ENCODE results near the gene PTPN22. TPM values are rescaled to one million over a fixed set of nuclear protein-coding genes. Genes with fewer than 3 reads are reported as not detected.

Gene PTPN22
- total RNA-seq, 5 donors from 2014 or later (not counting 1 experiment from before 2014, with no cell fraction given) = 25.6 to 45.9 (median 26.6) TPM

DNA sequence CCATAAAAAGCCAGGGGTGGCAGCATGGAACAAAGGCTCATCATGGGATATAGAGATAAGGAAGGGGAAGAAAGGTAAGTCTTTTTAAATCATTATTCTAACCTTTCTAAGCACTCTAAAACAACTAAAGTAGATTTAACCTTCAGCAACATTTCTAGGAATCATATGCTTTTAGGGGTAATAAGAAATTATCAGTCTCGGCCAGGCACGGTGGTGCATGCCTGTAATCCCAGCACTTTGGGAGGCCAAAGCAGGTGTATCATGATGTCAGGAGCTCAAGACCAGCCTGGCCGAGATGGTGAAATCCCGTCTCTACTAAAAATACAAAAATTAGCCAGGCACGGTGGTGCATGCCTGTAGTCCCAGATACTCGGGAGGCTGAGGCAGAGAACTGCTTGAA lies 92.0 kb downstream of the PTPN22 start:
- Mint-ChIP-seq H3K27ac (no peak overlapping the region), H3K9me3 (peaks cover 0 to 4% (median 0%) of the 10 kb centered on the region in 3 donors), H3K27me3 (no peaks in the 10 kb centered on the region), H3K4me1 (peaks cover 0 to 11% (median 5%) of the 10 kb centered on the region in 3 donors), H3K4me3 (no peak overlapping the region), H3K36me3 (peaks cover 16% of the 10 kb centered on the region)
- H3K4me3 ChIP-seq (ENCODE audit: control insufficient read depth in 1 of 2, extremely low read depth in 1 of 2, low read length in 1 of 2) = no peak overlapping the region
- no peaks in the 10 kb centered on the region for H3K27me3 ChIP-seq (replicated peaks in 1 of 2; ENCODE audit: control insufficient read depth in 2 of 2, extremely low read depth in 1 of 2, insufficient read depth in 2 of 2, low read length in 1 of 2)
- no peak for DNase-seq
- no peak for ATAC-seq (replicated peaks in 1 of 4)
- ChIA-PET CTCF (interaction anchor here in 1 of 2 donors (0.7 kb wide), 1 partner anchor 247 kb away, joined by 5 read pairs; no protein-coding TSS in a partner anchor), POLR2A (no interaction called here)
- 92% methylated on average over 4 of the region's 6 CpGs for WGBS (ENCODE audit: insufficient coverage)
- peak overlapping the region; percentile 79 for H3K27ac ChIP-seq (ENCODE audit: low read length)
- H3K4me1 ChIP-seq (ENCODE audit: control insufficient read depth in 1 of 2, extremely low read depth in 1 of 2, insufficient read depth in 2 of 2, low read length in 2 of 2) = peaks cover 31 to 45% of the 10 kb centered on the region in 2 experiments
- H3K36me3 ChIP-seq (ENCODE audit: control insufficient read depth in 2 of 2, extremely low read depth in 1 of 2, insufficient read depth in 1 of 2, low read length in 1 of 2) = peaks cover 0 to 18% of the 10 kb centered on the region in 2 donors
- H3K9me3 ChIP-seq = no peaks in the 10 kb centered on the region

DNA sequence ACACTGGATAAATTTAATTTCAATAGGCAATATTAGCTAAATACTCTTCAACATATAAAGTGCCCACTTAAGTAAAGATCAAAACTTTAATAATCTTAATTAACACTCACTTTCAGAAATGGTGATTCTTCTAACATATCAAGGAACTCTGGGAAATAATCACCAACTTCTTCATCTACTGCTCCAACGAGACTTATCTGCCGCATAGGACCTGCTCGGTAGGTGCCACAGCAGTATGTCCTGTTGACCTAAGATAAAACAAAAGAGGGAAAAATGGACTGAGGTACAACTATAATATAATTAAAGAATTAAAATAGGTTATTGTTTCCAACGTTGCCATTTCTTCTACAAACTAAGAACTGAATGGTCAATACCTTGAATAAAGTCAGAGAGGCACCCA lies 94.0 kb downstream of the PTPN22 start:
- H3K36me3 Mint-ChIP-seq = peaks cover 20% of the 10 kb centered on the region
- no CpG with 5 or more reads among the region's 4 CpGs for WGBS (ENCODE audit: insufficient coverage)
- no peaks in the 10 kb centered on the region for H3K27me3 ChIP-seq (replicated peaks in 1 of 2; ENCODE audit: control insufficient read depth in 2 of 2, extremely low read depth in 1 of 2, insufficient read depth in 2 of 2, low read length in 1 of 2)
- no peak overlapping the region for H3K27ac Mint-ChIP-seq
- POLR2A ChIA-PET = no interaction called here
- peaks cover 0 to 24% of the 10 kb centered on the region in 2 donors for H3K36me3 ChIP-seq (ENCODE audit: control insufficient read depth in 2 of 2, extremely low read depth in 1 of 2, insufficient read depth in 1 of 2, low read length in 1 of 2)
- no peak overlapping the region for H3K4me3 Mint-ChIP-seq
- H3K9me3 Mint-ChIP-seq = peaks cover 0 to 4% (median 0%) of the 10 kb centered on the region in 3 donors
- H3K27me3 Mint-ChIP-seq = no peaks in the 10 kb centered on the region
- H3K4me3 ChIP-seq (ENCODE audit: control insufficient read depth in 1 of 2, extremely low read depth in 1 of 2, low read length in 1 of 2) = no peak overlapping the region
- no peak overlapping the region for H3K27ac ChIP-seq (ENCODE audit: low read length)
- peaks cover 19 to 28% of the 10 kb centered on the region in 2 experiments for H3K4me1 ChIP-seq (ENCODE audit: control insufficient read depth in 1 of 2, extremely low read depth in 1 of 2, insufficient read depth in 2 of 2, low read length in 2 of 2)
- CTCF ChIA-PET = interaction anchor here in 1 of 2 donors (0.6 kb wide), 1 partner anchor 58 kb away, joined by 3 read pairs; no protein-coding TSS in a partner anchor
- DNase-seq (no peak), ATAC-seq (replicated peaks in 1 of 4) (no peak)
- no peaks in the 10 kb centered on the region for H3K9me3 ChIP-seq
- peaks cover 5 to 14% (median 7%) of the 10 kb centered on the region in 3 donors for H3K4me1 Mint-ChIP-seq

DNA sequence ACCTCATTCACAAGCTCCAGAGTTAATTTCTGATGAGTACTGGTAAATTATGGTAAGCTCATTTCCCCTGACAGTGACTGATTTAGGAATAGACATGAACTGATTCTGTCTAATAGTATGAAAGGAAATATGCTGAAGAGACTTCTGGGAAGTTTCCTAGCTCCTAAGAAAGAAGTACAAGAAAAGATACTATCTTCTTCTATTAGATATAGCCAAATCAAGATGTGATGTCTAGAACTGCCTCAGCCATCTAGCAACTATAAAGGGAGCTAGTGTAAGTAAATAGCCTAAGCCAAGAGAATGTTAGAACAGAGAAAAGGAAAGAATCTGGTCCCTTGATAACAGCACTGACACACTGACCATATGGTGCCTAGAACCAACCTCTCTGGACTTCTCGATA lies 101.5 kb downstream of the PTPN22 start:
- no peak overlapping the region for H3K27ac ChIP-seq (ENCODE audit: low read length)
- POLR2A ChIA-PET = interaction anchor here in 1 of 2 donors (0.6 kb wide), 2 partner anchors 11 to 81 kb away, joined by 3 read pairs; no protein-coding TSS in a partner anchor
- Mint-ChIP-seq H3K4me3 (no peak overlapping the region), H3K27ac (peak overlapping the region; percentile 17 to 24), H3K36me3 (peaks cover 42% of the 10 kb centered on the region), H3K27me3 (no peaks in the 10 kb centered on the region), H3K4me1 (peaks cover 34 to 42% (median 39%) of the 10 kb centered on the region in 3 donors), H3K9me3 (no peaks in the 10 kb centered on the region)
- WGBS (ENCODE audit: insufficient coverage) = no CpG with 5 or more reads among the region's 1 CpG
- H3K36me3 ChIP-seq (ENCODE audit: control insufficient read depth in 2 of 2, extremely low read depth in 1 of 2, insufficient read depth in 1 of 2, low read length in 1 of 2) = peaks cover 5 to 37% of the 10 kb centered on the region in 2 donors
- H3K27me3 ChIP-seq (replicated peaks in 1 of 2; ENCODE audit: control insufficient read depth in 2 of 2, extremely low read depth in 1 of 2, insufficient read depth in 2 of 2, low read length in 1 of 2) = no peaks in the 10 kb centered on the region
- DNase-seq = no peak
- CTCF ChIA-PET = interaction anchor here in 1 of 2 donors (1.3 kb wide), 1 partner anchor 11 kb away, joined by 4 read pairs; no protein-coding TSS in a partner anchor
- H3K9me3 ChIP-seq = no peaks in the 10 kb centered on the region
- H3K4me1 ChIP-seq (ENCODE audit: control insufficient read depth in 1 of 2, extremely low read depth in 1 of 2, insufficient read depth in 2 of 2, low read length in 2 of 2) = peaks cover 0 to 2% of the 10 kb centered on the region in 2 experiments
- no peak overlapping the region for H3K4me3 ChIP-seq (ENCODE audit: control insufficient read depth in 1 of 2, extremely low read depth in 1 of 2, low read length in 1 of 2)
- no peak for ATAC-seq (replicated peaks in 1 of 4)

DNA sequence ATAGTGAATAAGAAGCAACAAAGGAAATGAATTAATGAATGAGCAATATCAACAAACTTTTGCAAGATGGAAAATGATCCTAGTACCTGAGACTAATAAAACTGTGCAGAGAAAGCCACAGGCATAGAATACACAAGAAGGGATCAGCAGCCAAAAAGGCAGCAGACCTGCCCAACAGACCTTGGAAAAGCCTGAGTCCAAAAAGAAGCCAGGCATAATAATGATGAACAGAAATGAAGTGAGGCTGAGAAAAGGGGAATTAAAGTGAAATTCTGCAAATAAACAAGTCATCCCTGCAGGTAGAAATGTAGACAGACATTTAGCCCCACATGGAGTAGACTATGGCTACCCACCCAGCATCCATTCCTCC lies 101.9 kb downstream of the PTPN22 start:
- Mint-ChIP-seq H3K27me3 (no peaks in the 10 kb centered on the region), H3K36me3 (peaks cover 47% of the 10 kb centered on the region), H3K27ac (peak overlapping the region in 1 of 2 donors; percentile 24), H3K4me1 (peaks cover 34 to 44% (median 39%) of the 10 kb centered on the region in 3 donors), H3K4me3 (no peak overlapping the region), H3K9me3 (no peaks in the 10 kb centered on the region)
- Histone ChIP-seq H3K4me1 (ENCODE audit: control insufficient read depth in 1 of 2, extremely low read depth in 1 of 2, insufficient read depth in 2 of 2, low read length in 2 of 2) (peaks cover 0 to 2% of the 10 kb centered on the region in 2 experiments), H3K9me3 (no peaks in the 10 kb centered on the region), H3K36me3 (ENCODE audit: control insufficient read depth in 2 of 2, extremely low read depth in 1 of 2, insufficient read depth in 1 of 2, low read length in 1 of 2) (peaks cover 5 to 41% of the 10 kb centered on the region in 2 donors), H3K27me3 (replicated peaks in 1 of 2; ENCODE audit: control insufficient read depth in 2 of 2, extremely low read depth in 1 of 2, insufficient read depth in 2 of 2, low read length in 1 of 2) (no peaks in the 10 kb centered on the region), H3K27ac (ENCODE audit: low read length) (no peak overlapping the region), H3K4me3 (ENCODE audit: control insufficient read depth in 1 of 2, extremely low read depth in 1 of 2, low read length in 1 of 2) (no peak overlapping the region)
- ChIA-PET POLR2A (interaction anchor here in 1 of 2 donors (0.6 kb wide), 1 partner anchor 82 kb away, joined by 3 read pairs; no protein-coding TSS in a partner anchor), CTCF (interaction anchor here (0.5 to 1.3 kb wide), 2 partner anchors 11 to 950 kb away, joined by 4 read pairs; no protein-coding TSS in a partner anchor)
- DNase-seq (no peak), ATAC-seq (replicated peaks in 1 of 4) (no peak)

DNA sequence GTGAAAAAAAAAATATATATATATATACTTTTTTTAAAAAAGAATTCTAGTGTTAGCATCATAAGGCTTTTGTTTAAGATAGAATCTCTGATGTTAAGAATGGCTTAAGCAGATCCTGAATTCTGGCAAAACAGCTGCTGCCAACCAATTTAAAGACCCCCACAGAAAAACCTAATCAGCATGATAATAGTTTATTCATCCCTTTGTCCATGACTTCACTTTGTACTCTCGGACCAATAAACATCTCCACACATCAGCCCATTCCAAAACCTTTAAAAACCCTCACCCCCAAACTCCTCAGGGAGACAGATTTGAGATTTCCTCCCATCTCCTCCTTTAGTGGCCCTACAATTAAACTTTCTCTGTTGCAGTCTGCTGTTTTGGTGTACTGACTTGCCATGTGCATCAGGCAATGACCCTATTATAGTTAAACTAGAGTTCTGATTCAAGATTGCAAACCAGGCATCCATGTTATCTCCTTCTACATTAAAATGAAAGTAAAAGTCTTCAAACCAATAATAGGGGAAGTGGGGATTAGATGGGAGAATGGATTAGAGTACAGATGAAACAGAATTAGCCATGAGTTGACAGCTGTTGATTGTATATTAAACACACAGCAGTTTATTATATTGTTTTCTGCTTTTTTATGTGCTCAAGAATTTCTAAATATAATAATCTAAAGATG lies 102.5 kb downstream of the PTPN22 start:
- DNase-seq (no peak), ATAC-seq (replicated peaks in 1 of 4) (no peak)
- H3K27ac ChIP-seq (ENCODE audit: low read length) = no peak overlapping the region
- H3K4me3 Mint-ChIP-seq = no peak overlapping the region
- peaks cover 0 to 2% of the 10 kb centered on the region in 2 experiments for H3K4me1 ChIP-seq (ENCODE audit: control insufficient read depth in 1 of 2, extremely low read depth in 1 of 2, insufficient read depth in 2 of 2, low read length in 2 of 2)
- H3K36me3 Mint-ChIP-seq = peaks cover 48% of the 10 kb centered on the region
- no peaks in the 10 kb centered on the region for H3K9me3 ChIP-seq
- H3K27ac Mint-ChIP-seq = peak overlapping the region; percentile 50 to 77
- H3K27me3 ChIP-seq (replicated peaks in 1 of 2; ENCODE audit: control insufficient read depth in 2 of 2, extremely low read depth in 1 of 2, insufficient read depth in 2 of 2, low read length in 1 of 2) = no peaks in the 10 kb centered on the region
- ChIA-PET POLR2A (interaction anchor here in 1 of 2 donors (0.6 kb wide), 1 partner anchor 82 kb away, joined by 3 read pairs; no protein-coding TSS in a partner anchor), CTCF (interaction anchor here (0.5 to 1.3 kb wide), 4 partner anchors 11 to 950 kb away, joined by 3 to 4 read pairs (median 4); no protein-coding TSS in a partner anchor)
- no peaks in the 10 kb centered on the region for H3K27me3 Mint-ChIP-seq
- WGBS (ENCODE audit: insufficient coverage) = 33% methylated on average over 1 of the region's 1 CpG
- H3K9me3 Mint-ChIP-seq = no peaks in the 10 kb centered on the region
- peaks cover 5 to 39% of the 10 kb centered on the region in 2 donors for H3K36me3 ChIP-seq (ENCODE audit: control insufficient read depth in 2 of 2, extremely low read depth in 1 of 2, insufficient read depth in 1 of 2, low read length in 1 of 2)
- H3K4me3 ChIP-seq (ENCODE audit: control insufficient read depth in 1 of 2, extremely low read depth in 1 of 2, low read length in 1 of 2) = no peak overlapping the region
- peaks cover 35 to 45% (median 39%) of the 10 kb centered on the region in 3 donors for H3K4me1 Mint-ChIP-seq

DNA sequence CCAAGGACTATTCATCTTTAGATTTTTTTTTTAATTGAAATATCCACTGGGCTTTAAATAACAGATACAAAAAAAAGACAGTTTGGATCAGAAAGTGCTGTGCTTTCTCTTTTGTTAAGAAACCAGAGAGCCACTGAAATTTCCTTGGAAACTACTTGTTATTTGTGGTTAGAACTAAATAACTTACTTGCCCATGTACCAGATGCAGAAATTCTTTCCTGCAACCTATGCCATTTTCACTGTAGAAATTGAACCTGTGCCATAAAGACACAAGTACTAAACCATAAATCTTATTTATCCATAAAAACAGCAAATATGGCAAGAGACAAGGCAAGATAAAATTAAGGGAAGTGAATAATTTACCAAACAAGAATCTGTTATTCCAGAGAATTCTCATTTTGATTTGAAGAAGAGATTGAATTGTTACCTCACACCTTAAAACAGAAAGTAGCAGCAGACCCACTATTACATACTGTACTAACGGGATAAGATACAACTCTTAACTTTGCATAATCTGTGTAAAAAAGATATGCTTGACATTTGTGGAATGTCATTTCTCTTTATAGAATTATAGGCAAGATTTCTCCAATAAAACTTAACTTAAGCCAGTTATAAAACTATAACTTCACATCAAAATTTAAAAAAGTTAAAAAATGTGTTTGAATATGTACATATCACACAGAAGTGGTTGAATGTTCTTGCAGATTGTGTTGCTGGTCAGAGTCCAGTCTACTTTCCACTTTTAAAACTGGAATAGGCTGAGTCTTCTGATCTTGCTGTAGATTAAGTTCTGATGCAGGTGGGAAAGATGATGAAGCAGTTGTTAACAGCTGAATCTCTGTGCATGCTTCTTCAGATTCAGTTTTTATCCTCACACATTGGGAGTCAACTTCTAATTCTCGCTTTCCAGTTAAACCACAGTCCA lies 105.9 kb downstream of the PTPN22 start:
- Mint-ChIP-seq H3K36me3 (peaks cover 43% of the 10 kb centered on the region), H3K27ac (peak overlapping the region in 1 of 2 donors; percentile 35), H3K4me1 (peaks cover 19 to 34% (median 23%) of the 10 kb centered on the region in 3 donors), H3K9me3 (no peaks in the 10 kb centered on the region), H3K4me3 (no peak overlapping the region), H3K27me3 (no peaks in the 10 kb centered on the region)
- Histone ChIP-seq H3K27ac (ENCODE audit: low read length) (no peak overlapping the region), H3K4me1 (ENCODE audit: control insufficient read depth in 1 of 2, extremely low read depth in 1 of 2, insufficient read depth in 2 of 2, low read length in 2 of 2) (peaks cover 0 to 2% of the 10 kb centered on the region in 2 experiments), H3K36me3 (ENCODE audit: control insufficient read depth in 2 of 2, extremely low read depth in 1 of 2, insufficient read depth in 1 of 2, low read length in 1 of 2) (peaks cover 5 to 32% of the 10 kb centered on the region in 2 donors), H3K9me3 (no peaks in the 10 kb centered on the region), H3K4me3 (ENCODE audit: control insufficient read depth in 1 of 2, extremely low read depth in 1 of 2, low read length in 1 of 2) (no peak overlapping the region), H3K27me3 (replicated peaks in 1 of 2; ENCODE audit: control insufficient read depth in 2 of 2, extremely low read depth in 1 of 2, insufficient read depth in 2 of 2, low read length in 1 of 2) (no peaks in the 10 kb centered on the region)
- no CpG with 5 or more reads among the region's 2 CpGs for WGBS (ENCODE audit: insufficient coverage)
- DNase-seq (no peak), ATAC-seq (replicated peaks in 1 of 4) (no peak)
- CTCF ChIA-PET = no interaction called here
- POLR2A ChIA-PET = no interaction called here

Measured in T-cell (primary cell).